D721Med (cell line): Measurements from ENCODE around the gene ZNF674.
"Not testable (repeated sequence)": the region's sequence is repeated elsewhere in the genome, so short reads cannot be mapped to it uniquely, and the experiment has no call there.

Experiments
- DNase-seq: peaks from one replicate; pipeline ENCODE4 v3.0.0; 2011; ENCODE audit warnings: low spot score; ENCODE audit not compliant: insufficient read length
- FAIRE-seq: peaks from 2 replicates; lab custom pipeline; 2011; peaks lifted over from hg19 to GRCh38; lab: Jason Lieb, UNC
- TF ChIP-seq, protein P1 (sequence below): IDR thresholded peaks from 2 replicates; pipeline ENCODE4 v1.5.1; 2012; ENCODE audit warnings: mild to moderate bottlenecking, control low read depth; ENCODE audit not compliant: insufficient read depth; ENCODE audit errors: missing control alignments

The ZNF674 gene

DNA sequence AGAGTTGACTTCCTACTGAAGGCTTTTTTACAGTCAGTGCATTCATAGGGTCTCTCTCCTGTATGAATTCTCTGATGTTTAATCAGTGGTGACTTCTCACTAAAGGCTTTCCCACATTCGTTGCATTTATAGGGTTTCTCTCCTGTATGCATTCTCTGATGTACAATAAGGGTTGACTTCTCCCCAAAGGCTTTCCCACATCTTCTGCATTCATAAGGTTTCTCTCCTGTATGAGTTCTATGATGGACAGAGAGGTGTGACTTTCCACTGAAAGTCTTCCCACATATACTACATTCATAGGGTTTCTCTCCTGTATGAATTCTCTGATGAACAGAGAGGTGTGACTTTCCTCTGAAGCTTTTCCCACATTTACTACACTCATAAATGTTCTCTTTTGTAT lies 45.2 kb downstream of the ZNF674 start:
- TF ChIP-seq, protein P1, sequence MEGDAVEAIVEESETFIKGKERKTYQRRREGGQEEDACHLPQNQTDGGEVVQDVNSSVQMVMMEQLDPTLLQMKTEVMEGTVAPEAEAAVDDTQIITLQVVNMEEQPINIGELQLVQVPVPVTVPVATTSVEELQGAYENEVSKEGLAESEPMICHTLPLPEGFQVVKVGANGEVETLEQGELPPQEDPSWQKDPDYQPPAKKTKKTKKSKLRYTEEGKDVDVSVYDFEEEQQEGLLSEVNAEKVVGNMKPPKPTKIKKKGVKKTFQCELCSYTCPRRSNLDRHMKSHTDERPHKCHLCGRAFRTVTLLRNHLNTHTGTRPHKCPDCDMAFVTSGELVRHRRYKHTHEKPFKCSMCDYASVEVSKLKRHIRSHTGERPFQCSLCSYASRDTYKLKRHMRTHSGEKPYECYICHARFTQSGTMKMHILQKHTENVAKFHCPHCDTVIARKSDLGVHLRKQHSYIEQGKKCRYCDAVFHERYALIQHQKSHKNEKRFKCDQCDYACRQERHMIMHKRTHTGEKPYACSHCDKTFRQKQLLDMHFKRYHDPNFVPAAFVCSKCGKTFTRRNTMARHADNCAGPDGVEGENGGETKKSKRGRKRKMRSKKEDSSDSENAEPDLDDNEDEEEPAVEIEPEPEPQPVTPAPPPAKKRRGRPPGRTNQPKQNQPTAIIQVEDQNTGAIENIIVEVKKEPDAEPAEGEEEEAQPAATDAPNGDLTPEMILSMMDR, result no peak
- no peak for FAIRE-seq
- no peak for DNase-seq

DNA sequence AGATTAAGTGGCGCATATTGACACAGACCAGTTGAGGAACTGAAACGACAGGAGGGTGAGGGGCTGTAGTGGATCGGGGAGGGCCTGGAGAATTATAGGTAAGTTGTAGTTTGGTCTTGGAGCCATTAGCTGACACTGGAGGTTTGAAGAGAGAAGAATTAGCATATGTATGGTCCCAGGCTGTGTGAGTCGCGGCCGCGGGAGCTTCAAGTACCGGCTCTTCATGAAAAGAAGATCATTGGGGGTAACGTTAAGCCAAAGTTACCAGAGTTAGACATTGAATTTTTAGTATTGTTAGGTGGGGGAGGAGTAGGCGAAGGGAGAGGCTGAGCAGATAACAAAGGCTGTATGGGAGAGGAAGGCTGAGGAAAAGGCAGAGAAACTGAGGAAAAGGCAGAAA lies 56.5 kb downstream of the ZNF674 start:
- TF ChIP-seq, protein P1, result no peak
- no peak for FAIRE-seq
- no peak for DNase-seq

DNA sequence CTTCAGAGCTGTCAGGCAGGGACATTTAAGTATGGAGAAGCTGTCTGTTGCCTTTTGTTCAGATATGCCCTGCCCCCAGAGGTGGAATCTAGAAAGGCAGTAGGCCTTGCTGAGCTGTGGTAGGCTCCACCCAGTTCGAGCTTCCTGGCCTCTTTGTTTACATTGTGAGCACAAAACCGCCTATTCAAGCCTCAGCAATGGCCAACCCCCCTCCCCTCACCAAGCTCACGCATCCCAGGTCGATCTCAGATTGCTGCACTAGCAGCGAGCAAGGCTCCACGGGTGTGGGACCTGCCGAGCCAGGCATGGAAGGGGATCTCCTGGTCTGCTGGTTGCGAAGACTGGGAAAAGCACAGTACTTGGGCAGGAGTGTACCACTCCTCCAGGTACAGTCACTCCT lies 59.3 kb downstream of the ZNF674 start:
- no peak for FAIRE-seq
- no peak for DNase-seq
- TF ChIP-seq, protein P1, result no peak

DNA sequence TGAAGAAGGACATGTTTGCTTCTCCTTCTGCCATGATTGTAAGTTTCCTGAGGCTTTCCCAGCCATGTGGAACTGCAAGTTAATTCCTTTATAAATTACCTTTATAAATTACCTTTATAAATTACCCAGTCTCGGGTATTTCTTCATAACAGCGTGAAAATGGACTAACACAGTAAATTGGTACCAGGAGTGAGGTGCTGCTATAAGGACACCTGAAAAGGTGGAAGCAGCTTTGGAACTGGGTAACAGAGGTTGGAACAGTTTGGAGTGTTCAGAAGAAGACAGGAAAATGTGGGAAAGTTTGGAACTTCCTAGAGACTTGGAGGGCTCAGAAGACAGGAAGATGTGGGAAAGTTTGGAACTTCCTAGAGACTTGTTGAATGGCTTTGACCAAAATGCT lies 66.6 kb downstream of the ZNF674 start:
- not testable (repeated sequence) for FAIRE-seq, DNase-seq

DNA sequence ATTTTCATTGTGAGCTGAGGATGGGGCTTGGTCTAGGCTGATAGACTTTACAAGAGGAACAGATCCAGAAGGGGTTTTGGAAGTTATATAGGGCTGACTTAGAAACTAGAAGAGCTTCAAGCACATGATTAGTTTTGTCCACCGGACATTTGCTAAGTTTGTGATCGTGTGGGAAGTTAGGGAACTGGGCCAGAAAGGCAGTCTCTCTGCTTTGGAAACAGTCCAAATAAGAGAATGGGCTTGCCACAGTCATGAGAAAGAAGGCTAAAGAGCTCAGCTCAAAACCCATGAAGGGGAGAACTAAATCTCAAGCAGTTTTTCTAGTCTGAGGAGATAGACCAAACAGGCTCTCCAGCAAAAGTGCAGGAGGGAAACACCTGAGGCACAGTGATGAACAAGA lies 67.8 kb downstream of the ZNF674 start:
- TF ChIP-seq, protein P1, result no peak
- no peak for FAIRE-seq
- no peak for DNase-seq

DNA sequence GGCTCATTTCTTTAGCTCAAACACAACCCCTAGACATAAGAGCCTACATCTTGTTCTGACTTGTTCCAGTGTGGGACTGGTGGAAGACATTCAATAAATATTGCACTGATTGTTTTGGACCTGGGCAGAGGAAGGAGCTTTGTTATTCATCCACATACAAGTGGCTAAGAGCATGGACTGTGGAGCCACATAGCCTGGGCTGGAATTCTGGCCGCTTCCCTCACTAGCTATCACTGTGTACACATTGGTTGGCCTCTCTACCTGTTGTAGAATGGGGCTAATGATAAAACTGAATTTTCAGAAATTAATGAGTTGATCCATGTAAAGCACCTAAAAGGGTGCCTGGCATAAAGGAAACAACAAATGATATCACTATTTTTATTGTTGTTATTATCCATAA lies 80.0 kb downstream of the ZNF674 start:
- FAIRE-seq, result no peak
- TF ChIP-seq, protein P1, result no peak

DNA sequence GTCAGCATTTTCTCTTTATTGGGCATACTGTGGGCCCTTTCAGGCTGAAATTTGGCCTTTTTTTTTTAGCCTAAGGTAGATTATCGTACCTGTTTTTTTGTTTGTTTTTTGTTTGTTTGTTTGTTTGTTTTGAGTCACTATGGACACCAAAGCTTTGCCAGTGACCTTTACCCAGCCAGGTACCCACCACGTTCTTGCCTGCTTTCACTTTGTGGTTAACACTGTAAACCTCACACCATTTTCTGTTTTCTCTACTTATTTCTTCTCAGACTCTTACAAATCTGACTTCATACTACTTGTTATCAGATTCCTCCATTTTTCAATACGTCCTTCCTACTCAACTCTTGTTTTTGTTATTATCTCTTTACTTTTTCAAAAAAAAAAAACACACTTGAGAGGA lies 81.5 kb downstream of the ZNF674 start:
- TF ChIP-seq, protein P1, result no peak
- no peak for FAIRE-seq
- DNase-seq, result no peak

More for the DNA sequence above, 80.0 kb downstream of the ZNF674 start:
- no peak for DNase-seq

DNA sequence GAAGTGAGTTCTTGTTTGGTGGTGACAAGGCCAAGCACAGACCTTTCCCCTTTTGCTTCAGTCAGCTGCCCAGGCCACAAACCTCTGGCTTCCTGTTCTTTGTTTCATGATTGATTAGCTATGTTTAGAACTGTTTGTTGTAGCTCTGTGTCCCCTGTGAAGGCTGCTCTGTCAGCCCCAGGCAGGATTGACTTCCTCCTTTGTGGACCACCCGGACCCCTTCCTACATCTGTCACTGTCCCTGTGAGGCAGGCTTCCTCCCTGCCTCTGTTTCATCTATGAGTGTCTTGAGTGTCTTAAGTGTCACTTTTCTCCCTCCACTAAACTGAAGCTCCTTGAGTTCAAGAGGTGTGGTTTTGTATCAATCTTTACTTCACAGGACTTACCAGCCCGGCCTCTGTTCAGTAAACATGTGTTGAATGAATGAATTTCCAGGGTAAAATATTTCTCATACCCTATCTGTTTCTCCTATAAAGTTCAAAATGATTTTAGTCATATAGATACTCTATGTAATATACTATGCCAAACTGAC lies 83.5 kb downstream of the ZNF674 start:
- TF ChIP-seq, protein P1, result no peak
- FAIRE-seq (no peak), DNase-seq (no peak)

DNA sequence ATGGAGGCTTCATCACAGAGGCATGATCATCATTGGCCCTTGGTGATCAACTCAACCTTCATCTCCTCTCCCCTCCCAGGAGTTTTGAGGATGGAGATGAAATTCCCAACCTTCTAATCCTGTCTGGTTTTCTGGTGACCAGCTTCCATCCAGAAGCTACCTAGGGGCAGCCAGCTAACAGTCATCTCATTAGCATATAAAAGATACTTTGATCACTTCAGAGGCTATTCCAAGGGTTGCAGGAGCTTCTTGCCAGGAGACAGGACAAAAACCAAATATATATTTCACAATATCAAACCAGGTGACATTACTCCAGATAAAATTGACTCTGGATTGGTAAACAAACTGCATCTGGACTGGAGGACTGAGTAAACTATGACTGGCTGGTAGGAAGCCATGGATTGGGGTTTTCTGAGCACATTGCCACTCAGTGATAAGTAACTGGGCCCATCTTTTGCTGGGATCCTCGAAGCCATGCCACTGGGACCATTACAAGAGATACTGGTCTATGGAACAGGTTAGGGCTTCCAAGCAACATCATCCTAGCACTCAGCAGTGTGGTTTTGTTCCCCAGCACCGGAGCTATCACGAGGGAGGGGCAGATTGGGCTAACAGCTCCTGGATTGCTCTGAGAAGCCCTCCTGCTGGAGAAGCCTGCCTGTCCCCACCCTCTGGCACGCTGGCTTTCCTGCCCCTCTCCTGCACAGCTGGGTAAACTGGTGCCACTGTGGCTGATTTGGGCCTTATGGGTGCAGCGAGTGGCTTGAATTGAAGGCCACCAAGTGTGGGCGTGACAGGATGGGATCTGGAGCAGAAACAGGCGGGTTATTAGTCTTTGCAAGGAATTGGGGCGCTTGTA lies 84.2 kb downstream of the ZNF674 start:
- DNase-seq, FAIRE-seq: not testable (repeated sequence)
